Left lobe of liver (tissue), 2 donors: ENCODE measurements around the gene DDX41. TPM values are rescaled to one million over a fixed set of nuclear protein-coding genes. Genes with fewer than 3 reads are reported as not detected.
A peak's percentile ranks its signal among the peaks of the same experiment; 100 is the strongest.

Experiments
- ATAC-seq: fragments of 200-7000 bp; cut with Tn5 transposase; one replicate; pipeline ENCODE4 v1.9.1; 2020; ENCODE audit warnings: mild to moderate bottlenecking, moderate library complexity
- DNase-seq: peaks from one replicate; pipeline ENCODE4 v3.0.0-alpha.2; 2020; ENCODE audit warnings: low spot score
- total RNA-seq: library from RNA; stranded (reverse); gene quantifications from one replicate; pipeline ENCODE4 v1.2.1, GENCODE V29; 2021
- donor health status: DM: no; HTN: no; CAD: no; lungs with moderate emphysema.
- donor health status: DM: no; HTN: yes; CAD: no.

Gene DDX41
- total RNA-seq, 1 donor from 2014 or later = 43.2 TPM

- no peak for ATAC-seq
- no peak for DNase-seq
These were observed 20.9 kb upstream of the DDX41 start for GRCh38 chr5:177537389-177538361.

DNA sequence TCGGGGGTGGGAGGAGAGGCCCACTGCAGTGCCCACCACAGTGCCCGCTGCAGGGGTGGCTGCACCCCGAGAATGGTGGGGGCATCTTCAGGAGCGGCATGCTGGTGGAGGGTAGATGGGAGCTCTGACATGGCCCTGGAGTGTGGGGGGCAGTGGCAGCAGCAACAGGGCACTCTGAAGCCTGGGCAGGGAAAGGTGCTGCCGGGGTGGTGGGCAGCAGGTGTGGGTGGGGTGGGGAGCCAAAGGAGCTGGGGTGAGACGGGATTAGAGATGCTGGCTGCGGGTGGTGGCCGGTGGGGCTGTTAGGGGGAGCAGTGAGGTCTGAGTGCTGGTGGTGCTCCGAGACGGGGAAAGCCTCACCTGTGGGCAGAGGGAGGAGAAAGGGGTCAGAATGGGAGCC is 19.6 kb upstream of the DDX41 start:
- DNase-seq (no peak), ATAC-seq (no peak)

- ATAC-seq (peak; percentile 75), DNase-seq (no peak)
These were observed 18.4 kb upstream of the DDX41 start for GRCh38 chr5:177535125-177535524.

- ATAC-seq (peak; percentile 79), DNase-seq (peak; percentile 62)
These were observed 17.7 kb upstream of the DDX41 start for GRCh38 chr5:177534433-177534832.

DNA sequence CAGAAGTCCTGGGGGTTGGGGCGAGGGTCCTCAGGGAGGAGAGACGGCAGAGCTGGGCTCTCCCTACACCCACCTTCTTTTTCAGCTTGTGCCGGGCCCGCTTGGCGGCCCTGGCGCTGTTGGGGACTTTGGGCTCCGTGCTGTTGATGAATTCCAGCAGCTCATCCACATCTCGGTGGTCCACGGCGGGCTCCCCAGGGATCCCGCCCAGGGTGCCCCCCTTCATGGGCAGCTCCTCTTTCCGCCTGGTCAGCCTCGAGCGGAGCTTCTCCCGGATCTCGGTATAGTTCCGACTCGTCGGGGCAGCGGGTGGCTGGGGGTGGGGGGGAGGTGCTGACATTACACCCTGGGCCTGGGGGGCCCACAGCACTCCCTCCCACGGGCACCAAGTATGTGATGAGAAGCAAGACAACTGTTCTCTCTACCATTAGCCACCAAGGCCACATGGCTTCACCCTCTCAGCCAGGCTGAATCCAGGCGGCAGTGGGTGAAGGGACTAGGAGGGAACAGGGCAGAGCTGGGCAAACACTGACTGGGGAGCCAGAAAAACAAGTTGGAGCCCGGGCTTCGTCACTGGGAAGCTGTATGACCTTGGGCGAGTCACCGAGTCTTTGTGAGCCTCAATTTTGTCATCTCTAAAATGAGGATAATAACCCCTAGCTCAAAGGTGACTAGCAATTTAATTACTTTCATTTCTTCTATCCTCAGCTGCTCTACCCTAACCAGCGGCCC is 14.6 kb upstream of the DDX41 start:
- DNase-seq = no peak

DNA sequence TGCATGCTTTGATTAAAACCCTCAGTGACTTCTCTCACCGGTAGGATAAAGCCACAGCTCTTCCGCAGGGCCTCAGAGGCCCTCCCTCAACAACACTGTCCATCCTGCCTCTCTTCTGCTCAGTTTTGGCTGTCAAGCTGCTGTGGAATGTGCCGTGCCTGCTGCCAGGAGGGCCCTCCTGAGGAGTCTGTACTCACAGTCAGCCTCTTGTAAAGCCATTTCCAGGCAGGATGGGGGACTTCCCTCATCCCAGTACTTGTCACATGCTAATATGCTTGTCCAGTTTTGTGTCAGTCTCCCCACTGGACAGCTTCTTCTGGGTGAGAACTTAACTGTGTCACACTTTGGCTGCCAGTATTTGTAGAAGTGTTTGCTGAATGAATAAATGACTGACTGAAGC is 13.9 kb upstream of the DDX41 start:
- DNase-seq (no peak), ATAC-seq (no peak)

More for the DNA sequence above, 14.6 kb upstream of the DDX41 start:
- no peak for ATAC-seq

DNA sequence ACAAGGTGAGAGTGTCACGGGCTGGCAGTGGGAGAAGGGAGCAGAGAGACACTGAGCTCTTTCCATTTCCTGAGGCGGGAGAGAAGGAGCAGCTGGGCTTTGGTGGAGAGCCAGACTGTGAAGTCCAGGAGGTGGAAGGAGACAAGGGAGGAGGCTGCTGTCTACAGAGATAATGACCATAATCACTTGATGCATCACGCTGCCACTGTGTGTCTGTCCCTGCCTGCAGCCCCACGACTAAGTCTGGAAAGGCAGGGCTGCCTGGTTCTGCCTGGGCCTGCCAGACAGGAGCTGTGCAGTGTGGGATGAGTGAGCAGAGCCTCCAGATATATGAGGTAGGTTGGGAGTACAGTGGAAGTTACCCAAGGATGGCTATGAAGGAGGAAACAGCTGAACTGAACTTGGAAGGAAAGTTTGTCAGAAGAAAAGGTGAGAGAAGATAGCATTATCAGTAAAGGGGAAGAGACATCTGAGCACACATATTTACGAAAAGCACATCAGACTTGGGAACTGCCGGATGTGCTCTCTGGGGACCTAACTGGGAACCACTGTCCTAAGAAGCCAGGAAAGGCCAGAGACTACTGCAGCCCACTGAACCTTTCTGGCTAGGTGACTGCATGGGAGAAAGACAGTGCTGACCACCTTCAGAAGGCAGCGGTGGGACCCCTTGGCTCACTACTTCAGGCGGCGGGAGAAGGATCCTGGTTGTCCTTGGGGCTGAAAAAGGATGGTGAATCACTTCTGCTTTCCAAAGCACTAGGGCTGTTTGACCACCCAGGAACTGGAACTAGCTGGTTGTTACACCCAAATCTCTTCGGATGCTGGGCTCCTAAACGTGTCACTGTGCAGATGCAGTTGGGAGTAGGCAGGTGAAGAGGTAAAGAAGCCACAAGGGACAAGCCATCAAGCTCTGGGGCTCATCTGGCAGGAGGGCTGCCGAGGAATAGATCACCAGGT is 12.8 kb upstream of the DDX41 start:
- no peak for ATAC-seq
- DNase-seq = no peak

DNA sequence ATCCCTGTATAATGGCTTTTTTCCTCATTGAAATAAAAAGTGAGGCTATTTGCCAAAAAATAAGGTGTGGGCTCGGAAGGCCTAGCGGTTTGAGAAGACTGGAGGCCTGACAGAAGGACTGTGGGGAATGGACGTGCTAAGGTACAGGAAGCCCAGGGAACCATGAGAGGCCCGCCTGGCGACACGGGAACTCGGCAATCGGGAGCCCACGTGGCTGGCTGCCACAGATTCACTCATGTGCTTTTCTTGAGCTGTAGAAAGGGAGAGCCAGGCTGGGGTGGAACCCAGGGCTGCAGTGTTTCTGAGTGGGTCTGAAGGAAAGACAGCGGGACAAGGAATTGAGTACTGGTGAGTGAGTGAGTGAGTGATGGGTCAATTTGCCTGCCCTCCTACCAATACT is 11.9 kb upstream of the DDX41 start:
- ATAC-seq = no peak

DNA sequence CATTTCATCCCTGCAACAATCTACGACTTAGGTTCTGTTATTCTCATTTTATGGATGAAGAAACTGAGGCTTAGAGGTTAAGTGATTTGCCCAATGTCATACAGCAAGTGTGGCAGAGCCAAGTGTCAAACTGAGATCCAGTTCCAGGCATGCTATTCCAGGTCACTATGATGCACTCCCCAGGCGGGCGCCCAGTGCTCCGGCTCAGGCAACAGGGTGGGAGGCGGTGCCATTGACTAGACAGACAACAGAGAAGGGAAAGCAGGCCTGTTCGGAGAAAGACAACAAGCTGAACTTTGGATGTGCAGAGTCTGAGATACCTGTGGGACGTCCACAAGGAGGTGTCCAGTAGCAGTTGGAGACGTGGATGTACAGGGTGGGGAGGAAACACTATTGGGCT is 10.8 kb upstream of the DDX41 start:
- DNase-seq = no peak
- no peak for ATAC-seq

More for the DNA sequence above, 11.9 kb upstream of the DDX41 start:
- no peak for DNase-seq

DNA sequence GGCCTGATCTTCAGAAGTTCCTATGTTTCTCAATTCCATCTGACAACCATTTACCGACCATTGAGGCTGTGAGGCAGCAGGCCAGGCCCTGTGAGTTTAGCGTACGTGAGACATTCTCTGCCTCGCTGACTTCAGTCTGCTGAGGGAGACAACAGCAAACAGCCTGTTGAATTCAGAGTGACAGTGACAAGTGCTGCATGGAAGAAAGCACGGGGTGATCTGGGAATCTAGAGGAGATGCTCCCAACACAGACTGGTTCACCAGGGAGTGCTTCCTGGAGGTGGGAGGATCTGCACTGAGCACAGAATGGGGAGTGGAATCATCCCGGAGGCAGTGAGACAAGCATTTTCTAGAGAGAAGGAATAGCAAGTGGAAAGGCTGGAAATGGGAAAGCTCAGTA is 10.0 kb upstream of the DDX41 start:
- no peak for DNase-seq

DNA sequence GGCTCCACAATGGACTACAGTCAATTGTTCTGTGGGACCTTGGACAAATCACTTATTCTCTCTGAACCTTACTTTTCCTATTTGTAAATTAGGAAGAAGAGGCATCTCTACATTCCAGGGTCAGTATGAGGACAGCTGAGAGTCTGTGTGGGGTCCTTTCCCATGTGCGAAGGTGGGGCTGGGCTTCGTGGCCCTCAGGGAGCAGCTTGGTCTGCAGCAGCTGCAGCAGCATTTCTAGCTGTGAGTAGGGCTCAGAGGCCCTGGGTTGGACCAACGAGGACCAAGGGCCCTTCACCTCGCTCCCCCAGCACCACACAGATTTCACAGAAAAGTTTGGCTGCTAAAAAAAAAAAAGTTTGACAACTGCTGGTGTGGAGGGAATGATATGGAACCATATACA is 9.4 kb upstream of the DDX41 start:
- ATAC-seq (no peak), DNase-seq (no peak)

More for the DNA sequence above, 10.0 kb upstream of the DDX41 start:
- ATAC-seq = no peak

DNA sequence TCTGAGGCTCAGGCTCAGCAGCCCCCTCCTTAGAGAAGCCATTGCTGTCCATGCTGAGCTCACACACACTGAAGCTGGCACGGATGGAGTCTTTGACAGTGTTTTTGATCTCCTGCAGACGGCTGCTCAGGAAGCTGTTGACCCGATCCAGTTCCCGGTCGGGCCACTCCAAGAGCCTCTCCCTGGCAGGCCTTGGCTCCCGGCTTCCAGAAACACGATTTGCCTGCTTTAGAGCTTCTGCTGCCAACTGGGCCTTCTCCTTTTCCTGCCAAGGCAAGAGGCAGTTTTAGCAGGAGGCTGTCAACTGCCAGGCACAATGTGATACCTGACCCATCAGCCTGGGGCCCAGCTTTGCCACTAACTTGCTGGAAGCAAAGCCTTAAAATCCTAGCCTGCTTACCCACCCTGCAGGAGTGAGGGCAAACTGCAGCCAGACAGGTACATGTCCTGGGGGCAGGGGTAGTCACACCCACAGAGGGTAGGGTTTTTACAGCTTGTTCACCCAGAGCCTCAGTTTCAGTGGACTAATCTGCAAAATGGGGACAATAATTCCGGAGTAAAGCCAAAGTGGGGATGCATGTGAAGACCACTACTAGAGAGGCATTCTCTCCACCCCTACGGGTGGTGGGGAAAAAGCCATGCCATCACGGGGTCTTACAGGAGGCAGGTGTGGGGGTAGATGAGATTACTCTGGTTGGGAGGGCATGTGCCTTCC is 8.3 kb upstream of the DDX41 start:
- ATAC-seq = no peak
- no peak for DNase-seq

GRCh38 chr5:177524539-177524900 is 7.8 kb upstream of the DDX41 start:
- no peak for ATAC-seq
- no peak for DNase-seq

DNA sequence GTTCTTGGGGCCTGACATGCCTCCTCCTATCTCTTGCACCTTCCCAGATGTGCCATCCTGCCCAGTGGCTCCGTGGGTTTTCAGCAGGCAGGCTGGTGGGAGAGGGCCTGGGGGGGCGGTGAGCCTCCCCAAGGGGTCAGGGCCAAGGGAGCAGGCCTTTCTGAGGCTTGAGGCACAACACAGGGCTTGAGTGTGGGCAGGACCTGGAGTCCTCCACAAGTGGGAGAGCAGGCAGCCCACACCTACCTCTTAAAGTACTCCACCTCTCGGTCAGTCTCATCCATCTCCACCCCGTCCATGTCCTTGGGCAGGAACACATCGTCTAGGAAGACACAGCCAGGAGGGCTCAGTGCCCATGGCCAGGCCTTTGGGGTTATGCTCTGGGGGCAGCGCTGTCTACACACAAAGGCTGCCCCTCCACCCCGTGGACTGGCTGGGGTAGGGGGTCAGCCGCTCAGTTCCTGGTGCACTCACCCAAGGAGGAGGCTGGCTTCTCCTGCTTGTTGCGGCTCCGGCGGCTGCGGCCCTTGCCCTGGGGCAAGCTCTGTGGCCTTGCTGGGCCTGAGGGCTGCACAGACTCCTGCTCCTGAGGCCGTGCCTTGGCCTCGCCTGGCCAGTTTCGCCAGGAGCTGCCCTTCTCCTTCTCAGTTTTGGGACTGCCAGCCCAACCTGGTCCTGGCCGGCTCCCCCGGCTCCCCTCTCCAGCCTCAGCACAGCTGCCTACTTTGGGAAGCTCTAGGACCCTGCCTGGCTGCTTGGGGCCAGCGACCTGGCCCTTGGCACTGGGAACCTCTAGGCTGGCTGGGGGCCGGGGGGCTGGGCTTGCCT is 7.2 kb upstream of the DDX41 start:
- ATAC-seq = no peak
- DNase-seq = no peak

GRCh38 chr5:177520916-177521513 is 4.3 kb upstream of the DDX41 start:
- ATAC-seq = no peak
- DNase-seq = no peak

DNA sequence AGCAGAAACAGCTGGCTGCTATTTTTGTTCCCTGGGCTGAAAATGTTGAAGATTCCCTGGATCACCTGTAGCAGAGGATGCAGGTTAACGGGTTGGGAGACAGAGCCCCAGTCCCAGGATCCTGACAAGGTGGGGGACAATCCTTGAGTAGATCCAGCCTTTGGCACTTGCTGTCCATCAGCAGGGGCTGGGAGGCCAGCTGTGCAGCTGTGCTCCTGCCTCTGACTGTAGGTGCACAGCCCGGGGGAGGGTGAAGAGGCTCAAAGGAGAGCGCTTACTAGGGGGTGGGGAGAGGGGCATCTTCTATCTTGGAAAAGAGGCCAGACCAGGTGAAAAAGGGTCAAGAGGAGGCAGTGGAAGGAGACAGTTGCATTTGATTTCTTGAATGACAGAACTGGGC is 3.5 kb upstream of the DDX41 start:
- DNase-seq = no peak

GRCh38 chr5:177519463-177520235 is 2.9 kb upstream of the DDX41 start:
- no peak for ATAC-seq
- no peak for DNase-seq

More for the DNA sequence above, 3.5 kb upstream of the DDX41 start:
- no peak for ATAC-seq

DNA sequence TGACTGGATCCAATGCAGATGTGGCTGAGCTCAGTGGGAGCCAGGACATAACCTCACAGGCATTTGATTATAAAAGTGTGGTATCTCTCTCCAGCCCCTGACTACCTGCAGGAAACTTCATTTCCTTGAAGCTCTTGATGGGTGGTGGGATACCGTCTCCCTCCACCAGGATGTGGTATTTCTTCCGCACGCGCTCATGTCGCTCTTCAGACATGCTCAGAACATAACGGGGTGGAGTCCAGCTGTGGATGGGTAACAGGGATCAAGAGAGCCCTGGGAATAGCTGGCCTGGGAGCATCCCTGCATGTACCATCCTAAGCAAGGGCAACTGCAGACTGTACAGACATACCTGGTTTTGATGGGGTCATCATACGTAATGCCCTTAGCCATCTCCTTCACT is 1.2 kb downstream of the DDX41 start:
- ATAC-seq (no peak), DNase-seq (no peak)
